ENCODE measurements around the gene PDE4D.

DNA sequence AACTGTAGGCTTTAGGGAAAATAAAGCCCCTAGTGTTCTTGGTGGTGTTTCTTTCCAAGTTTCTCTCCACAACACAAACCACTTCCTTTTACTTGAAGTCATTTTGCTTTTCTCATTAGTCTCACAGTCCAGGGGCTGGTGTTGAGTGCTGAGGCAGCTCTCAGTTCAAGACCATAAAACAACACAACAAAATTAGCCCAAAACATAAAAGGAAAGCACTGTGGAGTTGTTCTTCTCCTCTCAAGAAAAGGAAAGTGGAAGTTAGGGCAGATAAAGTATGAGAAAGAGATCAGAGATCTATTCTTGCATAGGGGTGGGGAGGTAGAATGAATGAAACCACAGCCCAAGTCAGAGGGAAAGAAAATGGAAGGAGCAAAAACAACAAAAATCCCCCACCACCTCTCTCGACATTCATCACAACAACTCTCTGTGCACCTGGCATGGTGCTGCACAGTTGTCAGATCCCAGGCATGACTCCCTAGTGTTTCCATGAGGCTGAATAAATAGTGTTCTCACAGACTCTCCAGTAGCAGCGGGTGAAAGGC lies 740.8 kb downstream of the PDE4D start:
- TF ChIP-seq NR2C2 (CRISPR knock-in tag; IDR thresholded peaks at IDR 0.05) (no peak), ESRRA (CRISPR knock-in tag; IDR thresholded peaks at IDR 0.05; ENCODE audit: borderline replicate concordance) (no peak), FOXK1 (CRISPR knock-in tag; IDR thresholded peaks at IDR 0.05) (no peak), SP1 (CRISPR knock-in tag; conservative IDR thresholded peaks at IDR 0.05) (no peak)
- TF ChIP-seq, protein P1, sequence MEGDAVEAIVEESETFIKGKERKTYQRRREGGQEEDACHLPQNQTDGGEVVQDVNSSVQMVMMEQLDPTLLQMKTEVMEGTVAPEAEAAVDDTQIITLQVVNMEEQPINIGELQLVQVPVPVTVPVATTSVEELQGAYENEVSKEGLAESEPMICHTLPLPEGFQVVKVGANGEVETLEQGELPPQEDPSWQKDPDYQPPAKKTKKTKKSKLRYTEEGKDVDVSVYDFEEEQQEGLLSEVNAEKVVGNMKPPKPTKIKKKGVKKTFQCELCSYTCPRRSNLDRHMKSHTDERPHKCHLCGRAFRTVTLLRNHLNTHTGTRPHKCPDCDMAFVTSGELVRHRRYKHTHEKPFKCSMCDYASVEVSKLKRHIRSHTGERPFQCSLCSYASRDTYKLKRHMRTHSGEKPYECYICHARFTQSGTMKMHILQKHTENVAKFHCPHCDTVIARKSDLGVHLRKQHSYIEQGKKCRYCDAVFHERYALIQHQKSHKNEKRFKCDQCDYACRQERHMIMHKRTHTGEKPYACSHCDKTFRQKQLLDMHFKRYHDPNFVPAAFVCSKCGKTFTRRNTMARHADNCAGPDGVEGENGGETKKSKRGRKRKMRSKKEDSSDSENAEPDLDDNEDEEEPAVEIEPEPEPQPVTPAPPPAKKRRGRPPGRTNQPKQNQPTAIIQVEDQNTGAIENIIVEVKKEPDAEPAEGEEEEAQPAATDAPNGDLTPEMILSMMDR (IDR thresholded peaks at IDR 0.05): no peak
